Breast epithelium (tissue), 4 donors: ENCODE data around the gene SLC23A2. TPM values are rescaled to one million over a fixed set of nuclear protein-coding genes. Genes with fewer than 3 reads are reported as not detected.

ENCODE experiments used
- DNase-seq, 2 donors: peaks; one replicate each; pipeline ENCODE4 v3.0.0-alpha.2; 2019; ENCODE audit warnings: low spot score in 2 of 2
- H3K27ac ChIP-seq, 2 donors: fragments of 200-600 bp; sonication (generic) in 1 of 2; one replicate each; pipeline ENCODE4 v1.5.1; 2016 to 2019; ENCODE audit warnings: mild to moderate bottlenecking in 1 of 2
- H3K27me3 ChIP-seq, 2 donors: fragments of 200-600 bp; sonication (generic) in 1 of 2; one replicate each; pipeline versions ENCODE4 v1.5.1 to v1.6.0; 2017 to 2019; ENCODE audit warnings: control low read depth in 1 of 2, mild to moderate bottlenecking in 1 of 2
- H3K36me3 ChIP-seq: fragments of 200-600 bp; one replicate; pipeline ENCODE4 v1.5.1; 2019
- H3K4me1 ChIP-seq, 2 donors: fragments of 200-600 bp; sonication (generic); one replicate each; pipeline ENCODE4 v1.5.1; 2016 to 2019; ENCODE audit warnings: control low read depth in 1 of 2
- H3K4me3 ChIP-seq, 3 donors: fragments of 200-600 bp; sonication (generic); 1 replicate in 2 of 3; 2 replicates in 1 of 3; pipeline ENCODE4 v1.5.1; 2016 to 2019; ENCODE audit warnings: mild to moderate bottlenecking in 3 of 3, moderate library complexity in 2 of 3
- H3K9me3 ChIP-seq, 2 donors: fragments of 200-600 bp; sonication (generic) in 1 of 2; one replicate each; pipeline ENCODE4 v1.5.1; 2016 to 2019; ENCODE audit warnings: control low read depth in 1 of 2
- POLR2A ChIP-seq: fragments of 450-650 bp; IDR thresholded peaks from one replicate; pipeline ENCODE4 v1.6.1; 2016; ENCODE audit warnings: antibody characterized with exemption, mild to moderate bottlenecking, moderate library complexity
- POLR2AphosphoS5 ChIP-seq, 3 donors: sonication (generic); formaldehyde crosslinking; IDR thresholded peaks; one replicate each; pipeline ENCODE4 v1.6.1; 2017; ENCODE audit warnings: antibody characterized with exemption in 3 of 3
- intact Hi-C: fragments of 100-400 bp; cut with DNase I; formaldehyde crosslinking; loops from one replicate; pipeline ENCODE4 v1.15.1; 2023; ENCODE audit warnings: low total_unique reads
- total RNA-seq, 3 donors: library from RNA; depleted of rRNA; stranded (reverse); fragments of >200 nt; gene quantifications; one replicate each; pipeline ENCODE4 v1.1.0, GENCODE V29; 2016
- TF ChIP-seq, protein P1 (sequence below), 3 donors: fragments of 450-650 bp; IDR thresholded peaks; one replicate each; pipeline ENCODE4 v1.5.1; 2016 to 2017; ENCODE audit warnings: antibody characterized with exemption in 3 of 3, mild to moderate bottlenecking in 3 of 3, moderate library complexity in 3 of 3

Gene SLC23A2
- total RNA-seq, 3 donors from 2014 or later = 14.6 to 18.6 (median 15.4) TPM

DNA sequence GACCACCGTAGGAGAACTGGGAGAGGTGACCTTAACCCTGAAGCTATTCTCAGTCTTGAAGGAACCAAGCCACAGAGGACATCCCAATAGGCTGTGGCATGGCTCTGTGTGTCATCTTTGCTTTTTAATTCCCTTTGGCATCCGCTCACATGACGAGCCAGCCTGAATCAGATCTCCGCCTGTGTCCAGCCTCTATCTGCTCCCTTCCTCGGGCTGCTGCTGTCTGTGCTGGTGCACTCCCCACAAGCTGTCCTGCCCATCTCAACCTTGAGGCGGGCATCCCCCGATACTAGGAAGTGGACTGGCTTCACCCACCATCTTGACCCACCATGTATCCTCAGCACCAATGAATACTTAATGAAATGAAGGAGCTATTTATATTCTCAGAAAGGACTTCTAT is 111.9 kb downstream of the SLC23A2 start:
- no peak for DNase-seq
- no peak overlapping the region for H3K27ac ChIP-seq
- no peaks in the 10 kb centered on the region for H3K9me3 ChIP-seq
- no peaks in the 10 kb centered on the region for H3K27me3 ChIP-seq
- H3K4me3 ChIP-seq = no peak overlapping the region
- no peaks in the 10 kb centered on the region for H3K4me1 ChIP-seq
- H3K36me3 ChIP-seq = no peaks in the 10 kb centered on the region
- intact Hi-C loops = no loop called here
- TF ChIP-seq POLR2A = no peak
- TF ChIP-seq, protein P1, sequence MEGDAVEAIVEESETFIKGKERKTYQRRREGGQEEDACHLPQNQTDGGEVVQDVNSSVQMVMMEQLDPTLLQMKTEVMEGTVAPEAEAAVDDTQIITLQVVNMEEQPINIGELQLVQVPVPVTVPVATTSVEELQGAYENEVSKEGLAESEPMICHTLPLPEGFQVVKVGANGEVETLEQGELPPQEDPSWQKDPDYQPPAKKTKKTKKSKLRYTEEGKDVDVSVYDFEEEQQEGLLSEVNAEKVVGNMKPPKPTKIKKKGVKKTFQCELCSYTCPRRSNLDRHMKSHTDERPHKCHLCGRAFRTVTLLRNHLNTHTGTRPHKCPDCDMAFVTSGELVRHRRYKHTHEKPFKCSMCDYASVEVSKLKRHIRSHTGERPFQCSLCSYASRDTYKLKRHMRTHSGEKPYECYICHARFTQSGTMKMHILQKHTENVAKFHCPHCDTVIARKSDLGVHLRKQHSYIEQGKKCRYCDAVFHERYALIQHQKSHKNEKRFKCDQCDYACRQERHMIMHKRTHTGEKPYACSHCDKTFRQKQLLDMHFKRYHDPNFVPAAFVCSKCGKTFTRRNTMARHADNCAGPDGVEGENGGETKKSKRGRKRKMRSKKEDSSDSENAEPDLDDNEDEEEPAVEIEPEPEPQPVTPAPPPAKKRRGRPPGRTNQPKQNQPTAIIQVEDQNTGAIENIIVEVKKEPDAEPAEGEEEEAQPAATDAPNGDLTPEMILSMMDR (IDR thresholded peaks at IDR 0.05) = no peak

DNA sequence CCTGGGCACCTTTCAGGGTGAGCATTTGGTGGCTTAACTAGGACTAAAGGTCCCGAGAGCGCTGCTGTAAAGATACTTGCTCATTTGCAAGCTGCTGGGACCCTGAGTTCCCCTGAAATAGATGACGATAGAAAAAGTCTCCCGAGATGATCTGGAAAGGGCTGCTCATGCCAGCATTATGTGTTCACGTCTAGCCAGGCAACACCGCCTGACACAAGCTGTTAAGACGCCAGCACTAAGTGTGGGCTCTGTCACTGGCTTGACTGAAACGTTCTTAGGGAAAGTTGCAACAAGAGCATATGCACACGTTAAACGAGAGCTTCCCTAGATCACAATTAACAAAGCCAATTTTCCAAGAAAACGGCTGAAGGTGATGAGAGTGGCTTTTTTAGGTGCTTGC is 113.7 kb downstream of the SLC23A2 start:
- DNase-seq = no peak
- Histone ChIP-seq H3K27ac (no peak overlapping the region), H3K9me3 (no peaks in the 10 kb centered on the region), H3K36me3 (no peaks in the 10 kb centered on the region), H3K27me3 (no peaks in the 10 kb centered on the region), H3K4me1 (no peaks in the 10 kb centered on the region), H3K4me3 (no peak overlapping the region)
- intact Hi-C loops = no loop called here
- TF ChIP-seq POLR2AphosphoS5 (IDR thresholded peaks at IDR 0.05) = no peak
- TF ChIP-seq, protein P1 (IDR thresholded peaks at IDR 0.05) = no peak
- TF ChIP-seq POLR2A = no peak

DNA sequence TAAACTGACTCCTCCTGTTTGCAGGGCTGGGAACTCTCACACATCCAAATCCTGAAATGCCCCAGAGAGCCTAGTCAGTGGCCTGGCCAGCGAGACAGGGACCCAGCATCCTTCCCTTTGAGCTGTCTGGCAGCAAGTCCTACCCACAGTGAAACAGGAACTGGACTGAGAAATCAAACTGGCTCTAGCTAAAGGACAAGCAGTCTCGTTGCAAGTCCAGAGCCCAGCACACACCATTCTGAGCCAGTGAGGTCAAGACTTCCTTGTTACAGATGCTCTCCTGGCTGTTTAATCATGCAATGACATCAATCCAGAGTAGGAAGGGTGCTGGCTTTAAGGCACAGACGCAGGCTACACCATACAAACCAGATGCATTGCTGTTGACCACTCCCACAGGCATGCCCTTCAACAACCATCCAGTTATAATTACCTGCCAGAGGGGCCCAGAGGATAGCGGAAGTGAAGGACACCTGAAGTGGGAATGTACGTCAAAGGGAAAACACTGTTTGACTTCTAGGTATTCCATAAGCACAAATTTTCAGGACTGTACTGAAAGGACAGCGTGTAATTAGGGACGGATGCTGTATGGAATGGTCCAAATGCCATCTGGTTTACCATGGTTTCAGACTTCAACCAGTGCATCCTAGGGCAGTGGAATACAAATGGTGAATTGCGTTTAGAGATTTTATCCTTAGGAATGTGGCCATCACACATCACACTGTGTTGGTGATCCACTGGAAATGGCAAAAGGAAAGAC is 114.4 kb downstream of the SLC23A2 start:
- H3K27ac ChIP-seq = no peak overlapping the region
- intact Hi-C loops = no loop called here
- no peak for TF ChIP-seq POLR2A
- TF ChIP-seq, protein P1 (IDR thresholded peaks at IDR 0.05) = no peak
- no peak for TF ChIP-seq POLR2AphosphoS5 (IDR thresholded peaks at IDR 0.05)
- H3K4me1 ChIP-seq = no peaks in the 10 kb centered on the region
- no peak overlapping the region for H3K4me3 ChIP-seq
- H3K36me3 ChIP-seq = no peaks in the 10 kb centered on the region
- H3K9me3 ChIP-seq = no peaks in the 10 kb centered on the region
- DNase-seq = no peak
- no peaks in the 10 kb centered on the region for H3K27me3 ChIP-seq

DNA sequence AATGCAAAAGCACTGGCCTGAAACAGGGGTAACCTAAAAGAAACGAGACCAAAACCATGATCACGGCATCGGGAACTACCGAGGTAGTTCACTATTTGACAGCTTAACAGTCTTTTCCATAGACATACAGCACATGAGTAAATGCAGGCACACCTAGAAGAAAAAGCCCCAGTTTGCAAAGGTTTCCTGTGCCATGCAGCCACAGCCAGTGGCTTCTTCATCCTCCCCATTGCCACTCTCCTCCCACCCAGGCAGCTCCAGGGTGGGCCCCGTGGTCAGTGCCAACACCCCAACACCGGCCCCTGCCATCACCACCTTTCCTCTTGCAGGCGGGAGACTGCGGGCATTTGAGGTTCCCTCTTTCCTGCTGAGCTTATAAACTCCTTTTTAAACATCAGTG is 115.4 kb downstream of the SLC23A2 start:
- no peaks in the 10 kb centered on the region for H3K36me3 ChIP-seq
- H3K27ac ChIP-seq = no peak overlapping the region
- TF ChIP-seq POLR2AphosphoS5 (IDR thresholded peaks at IDR 0.05) (no peak), POLR2A (no peak)
- TF ChIP-seq, protein P1 (IDR thresholded peaks at IDR 0.05) = no peak

DNA sequence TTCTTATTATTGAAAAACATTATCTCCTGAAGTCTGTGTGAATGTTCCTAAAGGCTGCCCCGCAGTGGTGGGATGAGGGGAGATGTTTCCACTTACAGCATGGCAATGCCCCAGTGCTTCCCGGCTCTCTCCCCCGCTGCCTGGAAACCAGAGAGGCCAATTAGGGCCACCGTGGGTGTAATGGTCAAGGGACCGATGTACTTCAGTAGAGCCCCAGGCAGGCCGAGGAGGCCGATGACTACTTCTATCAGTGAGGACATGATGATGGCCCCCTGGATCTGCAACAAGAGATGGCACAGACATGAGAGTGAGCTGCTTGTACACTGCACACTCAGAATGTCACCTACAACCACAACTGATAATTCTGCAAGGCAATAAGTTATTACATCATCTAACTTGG is 117.8 kb downstream of the SLC23A2 start:
- TF ChIP-seq POLR2A (no peak), POLR2AphosphoS5 (IDR thresholded peaks at IDR 0.05) (no peak)
- TF ChIP-seq, protein P1 (IDR thresholded peaks at IDR 0.05) = no peak
- Histone ChIP-seq H3K27me3 (no peaks in the 10 kb centered on the region), H3K27ac (no peak overlapping the region), H3K4me1 (no peaks in the 10 kb centered on the region), H3K4me3 (no peak overlapping the region), H3K9me3 (no peaks in the 10 kb centered on the region), H3K36me3 (no peaks in the 10 kb centered on the region)
- intact Hi-C loops = no loop called here
- DNase-seq = no peak

More for the DNA sequence above, 115.4 kb downstream of the SLC23A2 start:
- intact Hi-C loops = no loop called here
- Histone ChIP-seq H3K27me3 (no peaks in the 10 kb centered on the region), H3K9me3 (no peaks in the 10 kb centered on the region), H3K4me1 (no peaks in the 10 kb centered on the region), H3K4me3 (no peak overlapping the region)
- DNase-seq = no peak
